HepG2 (cell line): Measurements from ENCODE around the gene RTP2. TPM values are rescaled to one million over a fixed set of nuclear protein-coding genes. Genes with fewer than 3 reads are reported as not detected.

Source experiments
- ARID5B ChIP-seq: IDR thresholded peaks from 2 replicates; pipeline ENCODE4 v1.4.0; 2020; ENCODE audit warnings: mild to moderate bottlenecking, missing genetic modification reagents
- EED ChIP-seq: sonication (generic); formaldehyde crosslinking; IDR thresholded peaks from 2 replicates; pipeline ENCODE4 v1.5.0; 2020; ENCODE audit warnings: mild to moderate bottlenecking, missing genetic modification reagents
- FOXA3 ChIP-seq: IDR thresholded peaks from 2 replicates; pipeline ENCODE4 v1.6.1; 2016; ENCODE audit warnings: missing genetic modification reagents, missing compliant biosample characterization
- GTF2F1 ChIP-seq: fragments of 150-350 bp; IDR thresholded peaks from 2 replicates; pipeline ENCODE4 v1.6.1; 2014; ENCODE audit warnings: low read length
- PHB2 ChIP-seq: fragments of 450-650 bp; IDR thresholded peaks from 2 replicates; pipeline ENCODE4 v1.6.1; 2018; ENCODE audit not compliant: partially characterized antibody
- PLSCR1 ChIP-seq: sonication (generic); formaldehyde crosslinking; IDR thresholded peaks from 2 replicates; pipeline ENCODE4 v1.5.0; 2020; ENCODE audit warnings: missing genetic modification reagents, mild to moderate bottlenecking, borderline replicate concordance
- SIX1 ChIP-seq: sonication (generic); formaldehyde crosslinking; IDR thresholded peaks from 2 replicates; pipeline ENCODE4 v1.4.0; 2020; ENCODE audit warnings: missing genetic modification reagents, borderline replicate concordance
- SRSF4 ChIP-seq: fragments of 200-400 bp; formaldehyde crosslinking; IDR thresholded peaks from one replicate; pipeline ENCODE4 v1.6.1; 2018; ENCODE audit warnings: mild to moderate bottlenecking, low read depth, low read length, moderate library complexity; ENCODE audit not compliant: poor library complexity, severe bottlenecking
- TERF1 ChIP-seq: sonication (generic); formaldehyde crosslinking; IDR thresholded peaks from 2 replicates; pipeline ENCODE4 v1.8.0; 2022; ENCODE audit warnings: mild to moderate bottlenecking, missing genetic modification reagents, moderate library complexity
- ZBTB14 ChIP-seq: sonication (generic); formaldehyde crosslinking; IDR thresholded peaks from 2 replicates; pipeline ENCODE4 v1.4.0; 2020; ENCODE audit warnings: missing genetic modification reagents
- ZBTB43 ChIP-seq: sonication (generic); formaldehyde crosslinking; conservative IDR thresholded peaks from 2 replicates; pipeline ENCODE4 v1.4.0; 2020; ENCODE audit warnings: missing genetic modification reagents
- ZFP90 ChIP-seq: sonication (generic); formaldehyde crosslinking; IDR thresholded peaks from 2 replicates; pipeline ENCODE4 v1.8.0; 2022; ENCODE audit warnings: missing genetic modification reagents, mild to moderate bottlenecking, inconsistent platforms, borderline replicate concordance
- ZGPAT ChIP-seq: IDR thresholded peaks from 2 replicates; pipeline ENCODE4 v1.6.1; 2016; ENCODE audit warnings: mild to moderate bottlenecking
- ZIK1 ChIP-seq: sonication (generic); formaldehyde crosslinking; IDR thresholded peaks from 2 replicates; pipeline ENCODE4 v1.5.0; 2020; ENCODE audit warnings: mild to moderate bottlenecking, low read depth, missing genetic modification reagents, borderline replicate concordance
- ZNF234 ChIP-seq: sonication (generic); formaldehyde crosslinking; conservative IDR thresholded peaks from 2 replicates; pipeline ENCODE4 v1.5.1; 2020; ENCODE audit warnings: mild to moderate bottlenecking, missing genetic modification reagents
- ZNF530 ChIP-seq: sonication (generic); formaldehyde crosslinking; IDR thresholded peaks from 2 replicates; pipeline ENCODE4 v1.5.0; 2020; ENCODE audit warnings: low read depth, mild to moderate bottlenecking, missing genetic modification reagents
- ZNF614 ChIP-seq: IDR thresholded peaks from 2 replicates; pipeline ENCODE4 v1.6.1; 2018; ENCODE audit warnings: missing biosample characterization, missing genetic modification reagents, inconsistent platforms, borderline replicate concordance
- ZNF652 ChIP-seq: IDR thresholded peaks from 2 replicates; pipeline ENCODE4 v1.6.1; 2016; ENCODE audit warnings: low read depth, borderline replicate concordance
- polyA plus RNA-seq, 8 experiments: library from polyadenylated mRNA; depleted of rRNA in 3 of 8; stranded (reverse) in 7 of 8; unstranded in 1 of 8; fragments of >200 nt; fragmentation: Illumina TruSeq in 4 of 8; extraction: Trizol in 4 of 8; gene quantifications; 2 replicates each; pipeline versions ENCODE4 v1.2.1 to v1.2.3, GENCODE V29; 2011 to 2016; ENCODE audit warnings: low read depth in 4 of 8, missing spikeins in 1 of 8, mixed read lengths in 1 of 8; ENCODE audit not compliant: insufficient read depth in 1 of 8
- total RNA-seq, 5 experiments: library from RNA; depleted of rRNA; stranded (reverse); fragments of >200 nt; fragmentation: Illumina TruSeq; extraction: Trizol; gene quantifications; 2 replicates each; pipeline ENCODE4 v1.2.3, GENCODE V29; 2016; ENCODE audit warnings: low read depth in 1 of 5

RTP2 gene
- total and polyA plus RNA-seq, 2 of the 13 experiments (the other 11 are each of a cell fraction or from before 2014, with no cell fraction given) = not detected

- TF ChIP-seq TERF1 (CRISPR knock-in tag) (no peak), ZNF652 (peak; percentile 46), ZGPAT (peak; percentile 94), ZNF530 (CRISPR knock-in tag) (no peak), SRSF4 (no peak), PHB2 (no peak), ZNF234 (CRISPR knock-in tag) (0 out of 2 replicates have a peak, but pooled peaks have one; percentile 17), ZBTB14 (CRISPR knock-in tag) (no peak), ZFP90 (CRISPR knock-in tag) (no peak), EED (no peak), FOXA3 (CRISPR knock-in tag) (peak; percentile 80), ZBTB43 (CRISPR knock-in tag) (peak; percentile 49; the same call in 1 of the 2 replicates), SIX1 (CRISPR knock-in tag) (no peak), ARID5B (peak; percentile 84), PLSCR1 (CRISPR knock-in tag) (no peak), ZIK1 (CRISPR knock-in tag) (no peak), ZNF614 (no peak), GTF2F1 (peak; percentile 11; the same call in 1 of the 2 replicates)
Observed at GRCh38 chr3:187745201-187746058, 43.1 kb upstream of the RTP2 start, which contains the start of gene BCL6 (continued).
